H1 (cell line): ENCODE measurements around the gene ZNF555. TPM values are rescaled to one million over a fixed set of nuclear protein-coding genes. Genes with fewer than 3 reads are reported as not detected.

Source experiments
- CTCF ChIA-PET: fragments of 300-600 bp; sonication (Branson Sonifier 250); formaldehyde crosslinking; loops from one replicate; lab custom pipeline; 2021; ENCODE audit not compliant: partially characterized antibody; lab: Charles Lee
- POLR2A ChIA-PET: fragments of 300-600 bp; sonication (Branson Sonifier 250); formaldehyde crosslinking; loops from one replicate; lab custom pipeline; 2021; ENCODE audit warnings: inconsistent platforms; ENCODE audit not compliant: partially characterized antibody; lab: Charles Lee
- DNase-seq, 2 experiments: peaks; one replicate each; pipeline versions ENCODE4 v3.0.0 to v3.0.0-alpha.2; 2010 to 2022; ENCODE audit warnings: low spot score in 2 of 2, low read depth in 1 of 2, mixed read lengths in 1 of 2
- FAIRE-seq: peaks from 2 replicates; lab custom pipeline; 2011; peaks lifted over from hg19 to GRCh38; lab: Jason Lieb, UNC
- H2AFZ ChIP-seq: 2 replicates; pipeline ENCODE4 v1.8.1; 2012; ENCODE audit warnings: low read length, inconsistent platforms
- H2AK5ac ChIP-seq: 2 replicates; pipeline ENCODE4 v1.6.1; 2013; ENCODE audit warnings: low read depth, low read length
- H2BK120ac ChIP-seq: replicated peaks from 2 replicates; pipeline ENCODE3; 2013; ENCODE audit warnings: low read depth, low read length, inconsistent platforms
- H2BK12ac ChIP-seq: 2 replicates; pipeline ENCODE4 v1.6.1; 2013; ENCODE audit warnings: low read depth, low read length
- H2BK15ac ChIP-seq: 2 replicates; pipeline ENCODE4 v1.6.1; 2013; ENCODE audit warnings: low read length
- H2BK20ac ChIP-seq: 2 replicates; pipeline ENCODE4 v1.6.1; 2013; ENCODE audit warnings: low read length
- H2BK5ac ChIP-seq: 2 replicates; pipeline ENCODE4 v1.6.1; 2013; ENCODE audit warnings: low read depth, low read length
- H3K14ac ChIP-seq: 2 replicates; pipeline ENCODE4 v1.6.1; 2013; ENCODE audit warnings: inconsistent platforms; ENCODE audit not compliant: insufficient read length
- H3K18ac ChIP-seq: 2 replicates; pipeline ENCODE4 v1.6.1; 2013; ENCODE audit warnings: low read length; ENCODE audit errors: extremely low read depth
- H3K23ac ChIP-seq: 2 replicates; pipeline ENCODE4 v1.6.1; 2013; ENCODE audit warnings: inconsistent platforms; ENCODE audit not compliant: insufficient read length
- H3K23me2 ChIP-seq: 2 replicates; pipeline ENCODE4 v1.6.1; 2013; ENCODE audit warnings: low read depth, low read length
- H3K27ac ChIP-seq: 2 replicates; pipeline ENCODE4 v1.6.1; 2011; ENCODE audit warnings: low read depth, low read length, inconsistent platforms
- H3K27me3 ChIP-seq, 4 experiments: replicated peaks in 1 of 4; 1 replicate in 1 of 4; 2 replicates in 3 of 4; pipeline versions ENCODE4 v1.6.1 to v1.8.1; 2011 to 2013; ENCODE audit warnings: low read length in 3 of 4, mild to moderate bottlenecking in 3 of 4, inconsistent platforms in 2 of 4, mixed read lengths in 2 of 4, moderate library complexity in 1 of 4; ENCODE audit not compliant: control insufficient read depth in 3 of 4, insufficient read depth in 3 of 4; ENCODE audit errors: extremely low read depth in 1 of 4
- H3K36me3 ChIP-seq, 4 experiments: 2 replicates each; pipeline versions ENCODE4 v1.6.1 to v1.8.1; 2011 to 2013; ENCODE audit warnings: mild to moderate bottlenecking in 4 of 4, low read length in 3 of 4, moderate library complexity in 2 of 4, control low read depth in 1 of 4, inconsistent platforms in 1 of 4; ENCODE audit not compliant: insufficient read depth in 4 of 4, control insufficient read depth in 2 of 4
- H3K4ac ChIP-seq: replicated peaks from 2 replicates; pipeline ENCODE3; 2013; ENCODE audit warnings: low read length, low read depth, mixed read lengths, inconsistent platforms; ENCODE audit not compliant: insufficient read length
- H3K4me1 ChIP-seq, 4 experiments: replicated peaks in 1 of 4; 1 replicate in 1 of 4; 2 replicates in 3 of 4; pipeline versions ENCODE4 v1.6.1 to v1.8.1; 2011 to 2013; ENCODE audit warnings: low read length in 3 of 4, inconsistent platforms in 2 of 4, mixed read lengths in 1 of 4; ENCODE audit not compliant: insufficient read depth in 4 of 4, control insufficient read depth in 3 of 4
- H3K4me2 ChIP-seq, 2 experiments: 2 replicates each; pipeline versions ENCODE4 v1.6.1 to v1.8.1; 2011 to 2013; ENCODE audit warnings: low read depth in 2 of 2, low read length in 2 of 2, control low read depth in 1 of 2, inconsistent platforms in 1 of 2, mild to moderate bottlenecking in 1 of 2; ENCODE audit not compliant: insufficient read depth in 1 of 2
- H3K4me3 ChIP-seq, 4 experiments: fragments of 200-600, 300-600 bp in 1 of 4; sonication (generic), shearing (Covaris generic), sonication (Bioruptor Twin) in 1 of 4; 2 replicates each; pipeline versions ENCODE4 v1.5.1 to v1.8.1; 2011 to 2016; ENCODE audit warnings: low read length in 4 of 4, low read depth in 3 of 4, control low read depth in 2 of 4, inconsistent platforms in 2 of 4, mild to moderate bottlenecking in 2 of 4, mixed read lengths in 1 of 4, moderate library complexity in 1 of 4; ENCODE audit not compliant: insufficient read depth in 2 of 4; ENCODE audit errors: extremely low read depth in 1 of 4
- H3K56ac ChIP-seq: replicated peaks from 2 replicates; pipeline ENCODE3; 2013; ENCODE audit warnings: low read depth, mild to moderate bottlenecking, mixed read lengths, low read length, inconsistent platforms; ENCODE audit not compliant: insufficient read length
- H3K79me1 ChIP-seq: 2 replicates; pipeline ENCODE4 v1.6.1; 2013; ENCODE audit warnings: low read depth, low read length, control low read depth
- H3K79me2 ChIP-seq, 2 experiments: 2 replicates each; pipeline versions ENCODE4 v1.6.1 to v1.8.1; 2012 to 2013; ENCODE audit warnings: low read length in 2 of 2, mild to moderate bottlenecking in 2 of 2, inconsistent platforms in 1 of 2; ENCODE audit not compliant: insufficient read depth in 2 of 2, control insufficient read depth in 1 of 2
- H3K9ac ChIP-seq, 4 experiments: replicated peaks in 1 of 4; 1 replicate in 1 of 4; 2 replicates in 3 of 4; pipeline versions ENCODE4 v1.6.1 to v1.8.1; 2011 to 2013; ENCODE audit warnings: low read depth in 3 of 4, low read length in 3 of 4, control low read depth in 2 of 4, mild to moderate bottlenecking in 2 of 4, moderate library complexity in 2 of 4, inconsistent platforms in 1 of 4; ENCODE audit errors: extremely low read depth in 1 of 4
- H3K9me3 ChIP-seq, 2 experiments: 2 replicates each; pipeline versions ENCODE4 v1.6.1 to v1.8.1; 2012 to 2013; ENCODE audit warnings: mild to moderate bottlenecking in 2 of 2, moderate library complexity in 2 of 2, control low read depth in 1 of 2, inconsistent platforms in 1 of 2, low read depth in 1 of 2, low read length in 1 of 2, mixed read lengths in 1 of 2; ENCODE audit not compliant: insufficient read depth in 2 of 2
- H4K20me1 ChIP-seq, 2 experiments: replicated peaks in 1 of 2; 2 replicates each; pipeline versions ENCODE3 to v1.8.1; 2011 to 2013; ENCODE audit warnings: inconsistent platforms in 2 of 2, low read length in 2 of 2, mild to moderate bottlenecking in 1 of 2; ENCODE audit not compliant: insufficient read depth in 2 of 2, control insufficient read depth in 1 of 2
- H4K5ac ChIP-seq: 2 replicates; pipeline ENCODE4 v1.6.1; 2013; ENCODE audit warnings: low read length, low read depth, mixed read lengths, inconsistent platforms; ENCODE audit not compliant: insufficient read length
- H4K8ac ChIP-seq: 2 replicates; pipeline ENCODE4 v1.8.0; 2013; ENCODE audit warnings: mild to moderate bottlenecking, moderate library complexity, low read length, inconsistent platforms; ENCODE audit not compliant: insufficient read depth; ENCODE audit errors: extremely low read depth
- H4K91ac ChIP-seq: replicated peaks from 2 replicates; pipeline ENCODE3; 2013; ENCODE audit warnings: low read length, mixed read lengths, inconsistent platforms; ENCODE audit not compliant: insufficient read length
- BACH1 ChIP-seq: IDR thresholded peaks from 2 replicates; pipeline ENCODE4 v1.6.1; 2012; ENCODE audit warnings: low read length, improper control_type of control experiment
- CEBPB ChIP-seq: IDR thresholded peaks from 2 replicates; pipeline ENCODE4 v1.6.1; 2012; ENCODE audit warnings: low read depth, low read length
- EP300 ChIP-seq, 2 experiments: IDR thresholded peaks; 1 replicate in 1 of 2; 2 replicates in 1 of 2; pipeline ENCODE4 v1.6.1; 2011 to 2012; ENCODE audit warnings: low read depth in 2 of 2, low read length in 2 of 2, mild to moderate bottlenecking in 2 of 2, borderline replicate concordance in 1 of 2, inconsistent platforms in 1 of 2, moderate library complexity in 1 of 2
- HDAC6 ChIP-seq: IDR thresholded peaks from one replicate; pipeline ENCODE4 v1.7.1; 2012; ENCODE audit warnings: low read depth, mild to moderate bottlenecking, inconsistent platforms, low read length, moderate library complexity
- NANOG ChIP-seq: IDR thresholded peaks from 2 replicates; pipeline ENCODE4 v1.6.1; 2011; ENCODE audit warnings: low read length, low read depth, mild to moderate bottlenecking, inconsistent platforms; ENCODE audit not compliant: insufficient read depth, poor library complexity, severe bottlenecking
- NRF1 ChIP-seq: IDR thresholded peaks from 2 replicates; pipeline ENCODE4 v1.6.1; 2011; ENCODE audit warnings: mild to moderate bottlenecking, low read depth, low read length, improper control_type of control experiment
- RNF2 ChIP-seq: fragments of 200-900, 300-1000 bp; sonication (generic); IDR thresholded peaks from 2 replicates; pipeline ENCODE4 v1.7.1; 2016; ENCODE audit warnings: borderline replicate concordance, low read depth, mild to moderate bottlenecking, antibody characterized with exemption, low read length; ENCODE audit not compliant: poor library complexity, severe bottlenecking; ENCODE audit errors: missing control alignments
- SAP30 ChIP-seq: fragments of 300-600 bp; sonication (generic); IDR thresholded peaks from 2 replicates; pipeline ENCODE4 v1.7.1; 2012; ENCODE audit warnings: low read length, moderate library complexity, mild to moderate bottlenecking, inconsistent platforms; ENCODE audit not compliant: insufficient read depth, insufficient replicate concordance
- SP2 ChIP-seq: IDR thresholded peaks from 2 replicates; pipeline ENCODE4 v1.6.1; 2012; ENCODE audit warnings: mild to moderate bottlenecking, low read length, inconsistent platforms
- WGBS, 2 experiments: shearing (Covaris generic) in 1 of 2; methylation state at CpG; one replicate each; pipeline versions ENCODE4 v1.1.6 to v1.1.7; 2013 to 2015; ENCODE audit warnings: low lambda C conversion rate in 2 of 2, mixed read lengths in 2 of 2, inconsistent platforms in 1 of 2, low coverage in 1 of 2, missing lambda C conversion rate in 1 of 2; ENCODE audit not compliant: insufficient replicate concordance in 2 of 2, insufficient coverage in 1 of 2, insufficient read length in 1 of 2; ENCODE audit errors: extremely low coverage in 1 of 2, missing lambda C conversion rate in 1 of 2; 5-methylcytosine and 5-hydroxymethylcytosine counted together
- polyA plus RNA-seq, 7 experiments: library from polyadenylated mRNA; depleted of rRNA in 3 of 7; stranded (reverse) in 5 of 7; unstranded in 2 of 7; fragments of >200 nt in 5 of 7; fragments of 200-250 nt in 2 of 7; gene quantifications; 1 replicate in 5 of 7; 2 replicates in 1 of 7; 4 replicates in 1 of 7; pipeline versions ENCODE4 v1.2.1 to v1.2.3, GENCODE V29; 2011 to 2013; ENCODE audit warnings: missing spikeins in 2 of 7, mixed read lengths in 2 of 7
- total RNA-seq: library from RNA; stranded (reverse); fragmentation: NEBNext Ultra II Directional; extraction: Animal tissue kit (Norgen Biotek cat#: 25700); gene quantifications from 2 replicates; pipeline ENCODE4 v1.2.1, GENCODE V29; 2021

The ZNF555 gene
- total and polyA plus RNA-seq, 2 of the 8 experiments (the other 6 are each of a cell fraction or from before 2014, with no cell fraction given) = 1.6 to 5.7 TPM

- no peak overlapping the region for H2BK20ac ChIP-seq
- no peak overlapping the region for H2BK5ac ChIP-seq
- POLR2A ChIA-PET = interaction anchor here (1.5 to 2.0 kb wide), 2 partner anchors 10 to 76 kb away, joined by 3 to 10 read pairs; no protein-coding TSS in a partner anchor
- no peak overlapping the region for H3K4me2 ChIP-seq
- H3K56ac ChIP-seq = no peak overlapping the region
- 93% methylated on average over 25 of the region's 27 CpGs; no CpG with 5 or more reads in 1 of the 2 experiments for WGBS, 2 experiments
- no peaks in the 10 kb centered on the region for H3K9me3 ChIP-seq
- no peak overlapping the region for H3K23ac ChIP-seq
- H3K4ac ChIP-seq = no peak overlapping the region
- H3K14ac ChIP-seq = no peak overlapping the region
- H3K36me3 ChIP-seq = peaks cover 9 to 68% (median 50%) of the 10 kb centered on the region in 4 experiments; a peak in 7 of 8 replicates
- no peak overlapping the region for H2AK5ac ChIP-seq
- peaks cover 11% of the 10 kb centered on the region for H3K79me1 ChIP-seq
- H3K27ac ChIP-seq = no peak overlapping the region
- no peak overlapping the region for H4K5ac ChIP-seq
- DNase-seq (no peak), FAIRE-seq (no peak)
- no peak overlapping the region for H2BK15ac ChIP-seq
- no peak overlapping the region for H2BK120ac ChIP-seq
- H2BK12ac ChIP-seq = no peak overlapping the region
- peaks cover 7 to 32% of the 10 kb centered on the region in 2 experiments for H4K20me1 ChIP-seq
- H3K4me3 ChIP-seq = no peak overlapping the region
- no peaks in the 10 kb centered on the region for H3K79me2 ChIP-seq
- no peaks in the 10 kb centered on the region for H3K27me3 ChIP-seq
- no peak overlapping the region for H4K91ac ChIP-seq
- no peak overlapping the region for H2AFZ ChIP-seq
- no peak overlapping the region for H3K9ac ChIP-seq
- CTCF ChIA-PET = interaction anchor here (0.6 to 1.1 kb wide), 2 partner anchors 15 to 121 kb away, joined by 3 read pairs; no protein-coding TSS in a partner anchor
- TF ChIP-seq EP300 (IDR thresholded peaks at IDR 0.05; ENCODE audit: borderline replicate concordance in 1 of 2, low read depth in 2 of 2, low read length in 2 of 2) (no peak), NRF1 (no peak), HDAC6 (no peak), SP2 (no peak), BACH1 (no peak), RNF2 (no peak), NANOG (no peak), CEBPB (no peak), SAP30 (no peak)
- no peak overlapping the region for H3K18ac ChIP-seq
- no peaks in the 10 kb centered on the region; a peak in 1 of 7 replicates for H3K4me1 ChIP-seq
- H3K23me2 ChIP-seq = peaks cover 7% of the 10 kb centered on the region; the same call in 1 of the 2 replicates
- H4K8ac ChIP-seq = no peak overlapping the region
These were observed 36.9 kb upstream of the ZNF555 start for GRCh38 chr19:2804156-2805004.
